Adrenal gland (tissue), 5 donors: Measurements from ENCODE around the gene AGPAT3.

Experiments
- POLR2A ChIP-seq, 2 donors: fragments of 450-650 bp; IDR thresholded peaks; one replicate each; pipeline ENCODE4 v1.6.1; 2017; ENCODE audit warnings: antibody characterized with exemption in 2 of 2, mild to moderate bottlenecking in 2 of 2, moderate library complexity in 1 of 2
- TF ChIP-seq, protein P1 (sequence below), 6 experiments: fragments of 450-650 bp in 4 of 6; fragments of 200-600 bp in 2 of 6; sonication (generic) in 1 of 6; IDR thresholded peaks; 1 replicate in 5 of 6; 2 replicates in 1 of 6; pipeline versions ENCODE4 v1.5.1 to v1.8.0; 2016 to 2021; ENCODE audit warnings: antibody characterized with exemption in 6 of 6, mild to moderate bottlenecking in 2 of 6, moderate library complexity in 1 of 6
- donor health status: DM: no; HTN: no; CAD: no.

DNA sequence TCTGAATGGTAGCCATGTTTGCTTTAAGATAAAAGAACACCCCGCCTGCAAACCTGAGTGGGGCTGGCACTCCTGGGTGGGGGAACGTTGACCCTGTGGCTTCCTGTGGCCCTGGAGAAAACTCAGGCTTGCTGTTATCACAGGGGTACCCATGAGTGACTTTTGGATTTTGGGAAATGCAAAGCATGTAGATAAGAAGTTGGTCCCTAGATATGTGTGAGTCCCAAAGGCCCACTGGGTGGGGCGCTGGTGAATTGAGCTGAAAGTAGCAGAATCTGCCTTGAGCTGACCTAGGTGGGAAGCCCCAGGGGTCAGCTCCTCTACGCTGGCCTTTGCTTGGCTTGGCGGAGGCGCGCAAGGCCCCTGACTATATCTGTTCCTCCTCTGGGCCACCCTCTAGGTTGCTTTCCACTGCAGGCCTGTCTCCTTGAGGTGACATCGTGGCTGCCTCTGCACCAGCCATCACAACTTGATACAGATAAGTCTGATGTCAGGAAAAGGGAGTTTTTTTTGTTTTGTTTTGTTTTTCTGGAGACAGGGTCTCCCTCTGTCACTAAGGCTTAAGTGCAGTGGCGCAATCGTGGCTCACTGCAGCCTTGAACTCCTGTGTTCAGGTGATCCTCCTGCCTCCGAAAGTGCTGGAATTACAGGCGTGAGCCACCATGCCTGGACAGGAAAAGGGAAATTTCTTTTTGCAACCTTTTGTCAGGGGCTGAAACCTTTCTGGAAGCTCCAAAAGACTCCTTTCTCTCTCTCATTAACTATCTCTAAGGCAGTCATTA, 72.2 kb downstream of the AGPAT3 start:
- TF ChIP-seq, protein P1, sequence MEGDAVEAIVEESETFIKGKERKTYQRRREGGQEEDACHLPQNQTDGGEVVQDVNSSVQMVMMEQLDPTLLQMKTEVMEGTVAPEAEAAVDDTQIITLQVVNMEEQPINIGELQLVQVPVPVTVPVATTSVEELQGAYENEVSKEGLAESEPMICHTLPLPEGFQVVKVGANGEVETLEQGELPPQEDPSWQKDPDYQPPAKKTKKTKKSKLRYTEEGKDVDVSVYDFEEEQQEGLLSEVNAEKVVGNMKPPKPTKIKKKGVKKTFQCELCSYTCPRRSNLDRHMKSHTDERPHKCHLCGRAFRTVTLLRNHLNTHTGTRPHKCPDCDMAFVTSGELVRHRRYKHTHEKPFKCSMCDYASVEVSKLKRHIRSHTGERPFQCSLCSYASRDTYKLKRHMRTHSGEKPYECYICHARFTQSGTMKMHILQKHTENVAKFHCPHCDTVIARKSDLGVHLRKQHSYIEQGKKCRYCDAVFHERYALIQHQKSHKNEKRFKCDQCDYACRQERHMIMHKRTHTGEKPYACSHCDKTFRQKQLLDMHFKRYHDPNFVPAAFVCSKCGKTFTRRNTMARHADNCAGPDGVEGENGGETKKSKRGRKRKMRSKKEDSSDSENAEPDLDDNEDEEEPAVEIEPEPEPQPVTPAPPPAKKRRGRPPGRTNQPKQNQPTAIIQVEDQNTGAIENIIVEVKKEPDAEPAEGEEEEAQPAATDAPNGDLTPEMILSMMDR (IDR thresholded peaks at IDR 0.05), result no peak
- no peak for TF ChIP-seq POLR2A (IDR thresholded peaks at IDR 0.05)
